Epithelial cell of umbilical artery (primary cell): Measurements from ENCODE around the gene MINPP1. TPM values are rescaled to one million over a fixed set of nuclear protein-coding genes. Genes with fewer than 3 reads are reported as not detected.

Experiments used
- total RNA-seq: library from RNA; depleted of rRNA; stranded (reverse); fragments of >200 nt; gene quantifications from 2 replicates; pipeline ENCODE4 v1.2.3, GENCODE V29; 2014

The MINPP1 gene
- total RNA-seq: 34.3 and 35.7 TPM in 2 replicates

GRCh38 chr10:87504640-87505365 lies at the start of gene MINPP1:
TSS of gene MINPP1 (plus strand) at chr10:87504893. CDS start at chr10:87504916, 23 bp downstream.

Other genes starting within 250 kb of the MINPP1 start
- gene NUTM2D, start 147.1 kb upstream of the MINPP1 start, total RNA-seq: 0.65 and 0.76 TPM in 2 replicates
- gene PAPSS2, start 155.0 kb downstream of the MINPP1 start, total RNA-seq: 43.5 and 49.2 TPM in 2 replicates